Ishikawa (cell line): ENCODE results near the gene SGMS1.

Experiments used
- CEBPB ChIP-seq: IDR thresholded peaks from 2 replicates; pipeline ENCODE4 v1.6.1; 2012
- RAD21 ChIP-seq: IDR thresholded peaks from 2 replicates; pipeline ENCODE4 v1.6.1; 2012; ENCODE audit warnings: low read depth
- TAF1 ChIP-seq: IDR thresholded peaks from 2 replicates; pipeline ENCODE4 v1.6.1; 2012; ENCODE audit warnings: low read depth, mild to moderate bottlenecking

DNA sequence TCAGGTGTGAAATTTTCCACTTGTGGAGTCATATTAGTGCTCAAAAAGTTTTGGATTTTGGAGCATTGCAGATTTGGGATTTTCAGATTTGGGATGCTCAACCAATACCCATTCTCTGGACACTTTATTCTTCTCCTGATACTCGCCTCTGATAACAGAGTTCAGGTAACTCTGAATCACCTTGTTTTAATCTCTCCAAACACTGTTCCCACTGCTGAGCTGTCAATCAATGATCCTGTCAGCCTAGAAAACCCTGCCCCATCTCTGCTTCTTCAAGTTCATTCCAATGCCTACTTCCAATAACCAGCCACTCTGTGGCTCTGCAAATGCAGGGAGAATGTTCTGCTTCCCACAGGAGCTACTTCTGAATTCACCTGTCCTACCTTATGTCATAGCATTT lies 21.8 kb downstream of the SGMS1 start:
- TF ChIP-seq CEBPB (no peak), TAF1 (no peak), RAD21 (no peak)
